Measurements from ENCODE around the gene PHKB.
"Not testable (repeated sequence)": the region's sequence is repeated elsewhere in the genome, so short reads cannot be mapped to it uniquely, and the experiment has no call there.

Gene PHKB

DNA sequence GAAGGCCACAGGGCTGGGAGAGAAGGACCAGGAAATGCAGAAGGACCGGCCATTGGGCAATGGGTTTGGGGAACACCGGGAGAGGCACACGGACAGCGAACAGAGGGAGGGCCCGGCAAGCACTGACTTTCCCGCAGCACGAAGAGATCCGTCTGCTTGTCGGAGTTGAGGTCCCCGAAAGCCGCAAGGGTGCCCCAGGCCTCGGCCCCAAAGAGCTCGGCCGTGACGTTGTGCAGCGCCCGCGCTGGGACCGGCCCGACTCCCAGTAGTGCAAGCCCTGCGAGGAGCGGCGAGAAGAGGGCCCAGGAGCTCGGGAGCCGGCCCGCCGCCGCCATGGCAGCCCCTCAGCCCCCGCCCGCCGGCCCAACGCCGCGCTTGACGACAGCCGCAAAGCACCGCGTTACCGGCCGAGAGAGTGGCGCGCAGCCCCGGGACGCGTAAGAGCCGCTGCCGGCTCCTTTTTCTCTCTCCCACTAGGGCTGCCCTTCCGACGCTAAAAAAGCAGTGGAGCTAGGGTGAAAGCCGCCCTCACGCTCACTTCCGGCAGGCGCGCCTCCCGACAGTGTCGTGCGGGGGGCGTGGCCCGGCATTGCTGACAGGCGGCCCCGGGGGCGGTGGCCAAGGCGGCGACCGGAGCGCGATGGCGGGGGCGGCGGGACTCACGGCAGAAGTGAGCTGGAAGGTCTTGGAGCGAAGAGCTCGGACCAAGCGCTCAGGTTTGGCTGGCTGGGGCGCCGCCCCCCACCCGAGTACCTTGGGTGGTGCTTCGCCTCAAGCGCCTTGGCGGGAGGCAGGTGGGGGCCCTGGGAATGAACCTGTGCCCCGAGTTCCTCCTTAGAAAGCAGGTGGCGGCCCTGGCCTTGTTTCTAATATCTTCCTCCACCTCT, at the start of gene PHKB, which contains the start of gene ITFG1:
Gene PHKB, plus strand, starts transcription at position 621 of the 887 bp plus-strand sequence. Its CDS starts 20 bp downstream, at position 641.
Gene ITFG1, minus strand, starts transcription at position 353 of the 887 bp plus-strand sequence. Its CDS starts 18 bp downstream, at position 335.
- DNase-seq (ENCODE audit: low read depth in 2 of 2) = peak; percentile 93 to 94
- TF ChIP-seq CTCF (IDR thresholded peaks at IDR 0.05; ENCODE audit: low read depth, low read length) = peak; percentile 25
- peak within 1 kb of the TSS; percentile 92 to 95 for H3K4me3 ChIP-seq (replicated peaks in 1 of 2; ENCODE audit: low read depth in 2 of 2, low read length in 2 of 2)

DNA sequence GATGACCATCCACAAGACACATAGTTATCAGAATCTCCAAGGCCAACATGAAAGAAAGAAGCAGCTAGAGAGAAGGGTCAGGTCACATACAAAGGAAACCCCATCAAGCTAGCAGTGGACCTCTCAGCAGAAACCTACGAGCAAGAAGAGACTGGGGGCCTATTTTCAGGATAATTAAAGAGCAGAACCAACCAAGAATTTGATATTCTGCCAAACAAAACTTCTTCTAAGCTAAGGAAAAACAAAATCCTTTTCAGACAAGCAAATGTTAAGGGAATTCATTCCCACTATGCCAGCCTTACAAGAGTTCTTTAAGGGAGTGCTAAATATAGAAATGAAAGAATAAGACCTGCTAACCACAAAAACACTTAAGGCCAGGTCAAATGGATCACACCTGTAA, 48.1 kb upstream of the PHKB start:
- H3K4me3 ChIP-seq (replicated peaks in 1 of 2; ENCODE audit: low read depth in 2 of 2, low read length in 2 of 2) = no peak overlapping the region
- no peak for DNase-seq (ENCODE audit: low read depth in 2 of 2)
- TF ChIP-seq CTCF (IDR thresholded peaks at IDR 0.05; ENCODE audit: low read depth, low read length) = no peak

GRCh38 chr16:47416869-47417268, 44.3 kb upstream of the PHKB start:
- no peak for TF ChIP-seq CTCF (IDR thresholded peaks at IDR 0.05; ENCODE audit: low read depth, low read length)
- no peak overlapping the region for H3K4me3 ChIP-seq (replicated peaks in 1 of 2; ENCODE audit: low read depth in 2 of 2, low read length in 2 of 2)
- no peak for DNase-seq (ENCODE audit: low read depth in 2 of 2)

DNA sequence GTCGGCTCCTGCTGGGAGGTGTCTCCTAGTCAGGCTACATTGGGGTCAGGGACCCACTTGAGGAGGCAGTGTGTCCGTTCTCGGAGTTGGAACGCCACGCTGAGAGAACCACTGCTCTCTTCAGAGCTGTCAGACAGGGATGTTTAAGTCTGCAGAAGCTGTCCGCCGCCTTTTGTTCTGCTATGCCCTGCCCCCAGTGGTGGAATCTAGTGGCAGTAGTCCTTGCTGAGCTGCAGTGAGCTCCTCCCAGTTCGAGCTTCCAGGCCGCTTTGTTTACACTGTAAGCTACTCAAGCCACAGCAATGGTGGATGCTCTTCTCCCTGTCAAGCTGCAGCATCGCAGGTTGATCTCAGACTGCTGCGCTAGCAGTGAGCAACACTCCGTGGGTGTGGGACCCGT, 36.3 kb upstream of the PHKB start:
- TF ChIP-seq CTCF (IDR thresholded peaks at IDR 0.05; ENCODE audit: low read depth, low read length) = no peak
- DNase-seq (ENCODE audit: low read depth in 2 of 2) = no peak
- no peak overlapping the region for H3K4me3 ChIP-seq (replicated peaks in 1 of 2; ENCODE audit: low read depth in 2 of 2, low read length in 2 of 2)

DNA sequence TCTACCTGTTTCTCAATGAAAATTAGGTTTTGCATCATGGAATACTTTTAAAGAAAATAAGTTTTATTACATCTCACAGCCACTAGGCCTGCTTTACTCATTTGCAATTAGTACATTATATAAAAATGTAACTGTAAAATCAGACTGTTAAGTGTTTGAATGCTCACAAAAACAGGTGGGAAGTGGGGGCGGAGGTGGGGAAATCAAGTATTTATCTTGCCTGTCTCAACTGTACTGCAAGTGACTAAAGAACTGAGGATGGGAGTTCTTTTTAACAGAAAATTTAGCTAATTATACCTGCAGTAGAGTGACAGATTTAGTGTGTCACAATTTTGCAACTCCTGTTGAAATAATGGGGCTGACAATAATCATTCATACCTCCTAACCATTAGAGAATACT, 34.3 kb upstream of the PHKB start:
- no peak for TF ChIP-seq CTCF (IDR thresholded peaks at IDR 0.05; ENCODE audit: low read depth, low read length)
- DNase-seq (ENCODE audit: low read depth in 2 of 2) = no peak
- H3K4me3 ChIP-seq (replicated peaks in 1 of 2; ENCODE audit: low read depth in 2 of 2, low read length in 2 of 2) = no peak overlapping the region

GRCh38 chr16:47431960-47432359, 29.2 kb upstream of the PHKB start:
- no peak for DNase-seq (ENCODE audit: low read depth in 2 of 2)
- TF ChIP-seq CTCF (IDR thresholded peaks at IDR 0.05; ENCODE audit: low read depth, low read length) = no peak

DNA sequence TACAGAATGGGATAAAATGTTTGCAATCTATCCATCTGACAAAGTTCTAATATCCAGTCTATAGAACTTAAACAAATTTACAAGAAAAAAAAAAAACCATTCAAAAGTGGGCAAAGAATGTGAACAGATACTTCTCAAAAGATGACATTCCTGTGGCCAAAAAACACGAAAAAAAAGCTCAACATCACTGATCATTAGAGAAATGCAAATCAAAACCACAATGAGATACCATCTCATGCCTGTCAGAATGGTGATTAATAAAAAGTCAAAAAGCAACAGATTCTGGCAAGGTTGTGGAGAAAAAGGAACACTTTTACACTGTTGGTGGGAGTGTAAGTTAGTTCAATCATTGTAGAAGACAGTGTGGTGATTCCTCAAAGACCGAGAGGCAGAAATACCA, 26.9 kb upstream of the PHKB start:
- DNase-seq (ENCODE audit: low read depth in 2 of 2); H3K4me3 ChIP-seq (replicated peaks in 1 of 2; ENCODE audit: low read depth in 2 of 2, low read length in 2 of 2): not testable (repeated sequence)

More at GRCh38 chr16:47431960-47432359, 29.2 kb upstream of the PHKB start:
- H3K4me3 ChIP-seq (replicated peaks in 1 of 2; ENCODE audit: low read depth in 2 of 2, low read length in 2 of 2) = no peak overlapping the region

DNA sequence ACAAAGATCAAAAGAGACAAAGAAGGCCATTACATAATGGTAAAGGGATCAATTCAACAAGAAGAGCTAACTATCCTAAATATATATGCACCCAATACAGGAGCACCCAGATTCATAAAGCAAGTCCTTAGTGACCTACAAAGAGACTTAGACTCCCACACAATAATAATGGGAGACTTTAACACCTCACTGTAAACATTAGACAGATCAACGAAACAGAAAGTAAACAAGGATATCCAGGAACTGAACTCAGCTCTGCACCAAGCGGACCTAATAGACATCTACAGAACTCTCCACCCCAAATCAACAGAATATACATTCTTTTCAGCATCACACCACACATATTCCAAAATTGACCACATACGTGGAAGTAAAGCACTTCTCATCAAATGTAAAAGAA, 21.1 kb upstream of the PHKB start:
- DNase-seq (ENCODE audit: low read depth in 2 of 2); H3K4me3 ChIP-seq (replicated peaks in 1 of 2; ENCODE audit: low read depth in 2 of 2, low read length in 2 of 2): not testable (repeated sequence)

DNA sequence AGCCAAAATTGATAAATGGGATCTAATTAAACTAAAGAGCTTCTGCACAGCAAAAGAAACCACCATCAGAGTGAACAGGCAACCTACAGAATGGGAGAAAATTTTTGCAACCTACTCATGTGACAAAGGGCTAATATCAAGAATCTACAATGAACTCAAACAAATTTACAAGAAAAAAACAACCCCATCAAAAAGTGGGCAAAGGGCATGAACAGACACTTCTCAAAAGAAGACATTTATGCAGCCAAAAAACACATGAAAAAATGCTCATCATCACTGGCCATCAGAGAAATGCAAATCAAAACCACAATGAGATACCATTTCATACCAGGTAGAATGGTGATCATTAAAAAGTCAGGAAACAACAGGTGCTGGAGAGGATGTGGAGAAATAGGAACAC, 18.2 kb upstream of the PHKB start:
- DNase-seq (ENCODE audit: low read depth in 2 of 2); H3K4me3 ChIP-seq (replicated peaks in 1 of 2; ENCODE audit: low read depth in 2 of 2, low read length in 2 of 2): not testable (repeated sequence)
